PC-9 (cell line): Measurements from ENCODE around the gene TMEM134.

Source experiments
- EZH2 ChIP-seq: fragments of 200-600 bp; sonication (generic); IDR thresholded peaks from 2 replicates; pipeline ENCODE4 v1.8.0; 2017; ENCODE audit warnings: antibody characterized with exemption, low read depth
- TF ChIP-seq, protein P1 (sequence below): fragments of 200-600 bp; sonication (generic); conservative IDR thresholded peaks from 2 replicates; pipeline ENCODE4 v1.6.1; 2017; ENCODE audit warnings: mixed run types, antibody characterized with exemption, mild to moderate bottlenecking, moderate library complexity

DNA sequence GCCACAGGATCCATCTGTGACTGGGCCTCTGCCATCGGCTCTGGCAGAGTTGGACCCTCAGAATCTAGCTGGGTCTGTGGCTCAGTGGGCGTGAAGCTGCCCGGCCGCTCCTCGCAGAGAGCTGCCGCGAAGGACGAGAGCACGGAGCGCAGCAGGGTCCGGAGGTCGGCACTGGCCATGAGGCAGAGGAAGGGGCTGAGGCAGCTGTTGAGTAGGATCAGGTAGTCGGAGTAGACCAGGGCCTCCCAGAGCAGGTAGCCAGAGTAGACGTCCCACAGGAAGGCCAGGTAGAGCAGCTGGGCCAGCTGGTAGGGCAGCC, 17.4 kb downstream of the TMEM134 start:
- TF ChIP-seq, protein P1, sequence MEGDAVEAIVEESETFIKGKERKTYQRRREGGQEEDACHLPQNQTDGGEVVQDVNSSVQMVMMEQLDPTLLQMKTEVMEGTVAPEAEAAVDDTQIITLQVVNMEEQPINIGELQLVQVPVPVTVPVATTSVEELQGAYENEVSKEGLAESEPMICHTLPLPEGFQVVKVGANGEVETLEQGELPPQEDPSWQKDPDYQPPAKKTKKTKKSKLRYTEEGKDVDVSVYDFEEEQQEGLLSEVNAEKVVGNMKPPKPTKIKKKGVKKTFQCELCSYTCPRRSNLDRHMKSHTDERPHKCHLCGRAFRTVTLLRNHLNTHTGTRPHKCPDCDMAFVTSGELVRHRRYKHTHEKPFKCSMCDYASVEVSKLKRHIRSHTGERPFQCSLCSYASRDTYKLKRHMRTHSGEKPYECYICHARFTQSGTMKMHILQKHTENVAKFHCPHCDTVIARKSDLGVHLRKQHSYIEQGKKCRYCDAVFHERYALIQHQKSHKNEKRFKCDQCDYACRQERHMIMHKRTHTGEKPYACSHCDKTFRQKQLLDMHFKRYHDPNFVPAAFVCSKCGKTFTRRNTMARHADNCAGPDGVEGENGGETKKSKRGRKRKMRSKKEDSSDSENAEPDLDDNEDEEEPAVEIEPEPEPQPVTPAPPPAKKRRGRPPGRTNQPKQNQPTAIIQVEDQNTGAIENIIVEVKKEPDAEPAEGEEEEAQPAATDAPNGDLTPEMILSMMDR, result no peak
- no peak for TF ChIP-seq EZH2
